H1 (cell line): Measurements from ENCODE around the gene ZNF148. TPM values are rescaled to one million over a fixed set of nuclear protein-coding genes. Genes with fewer than 3 reads are reported as not detected.

Experiments used
- SP1 ChIP-seq: IDR thresholded peaks from 2 replicates; pipeline ENCODE4 v1.6.1; 2011; ENCODE audit warnings: low read depth, low read length
- polyA plus RNA-seq, 7 experiments: library from polyadenylated mRNA; depleted of rRNA in 3 of 7; stranded (reverse) in 5 of 7; unstranded in 2 of 7; fragments of >200 nt in 5 of 7; fragments of 200-250 nt in 2 of 7; gene quantifications; 1 replicate in 5 of 7; 2 replicates in 1 of 7; 4 replicates in 1 of 7; pipeline versions ENCODE4 v1.2.1 to v1.2.3, GENCODE V29; 2011 to 2013; ENCODE audit warnings: missing spikeins in 2 of 7, mixed read lengths in 2 of 7
- total RNA-seq: library from RNA; stranded (reverse); fragmentation: NEBNext Ultra II Directional; extraction: Animal tissue kit (Norgen Biotek cat#: 25700); gene quantifications from 2 replicates; pipeline ENCODE4 v1.2.1, GENCODE V29; 2021

Gene ZNF148
- total and polyA plus RNA-seq, 2 of the 8 experiments (the other 6 are each of a cell fraction or from before 2014, with no cell fraction given), result 3.7 to 22.6 TPM

DNA sequence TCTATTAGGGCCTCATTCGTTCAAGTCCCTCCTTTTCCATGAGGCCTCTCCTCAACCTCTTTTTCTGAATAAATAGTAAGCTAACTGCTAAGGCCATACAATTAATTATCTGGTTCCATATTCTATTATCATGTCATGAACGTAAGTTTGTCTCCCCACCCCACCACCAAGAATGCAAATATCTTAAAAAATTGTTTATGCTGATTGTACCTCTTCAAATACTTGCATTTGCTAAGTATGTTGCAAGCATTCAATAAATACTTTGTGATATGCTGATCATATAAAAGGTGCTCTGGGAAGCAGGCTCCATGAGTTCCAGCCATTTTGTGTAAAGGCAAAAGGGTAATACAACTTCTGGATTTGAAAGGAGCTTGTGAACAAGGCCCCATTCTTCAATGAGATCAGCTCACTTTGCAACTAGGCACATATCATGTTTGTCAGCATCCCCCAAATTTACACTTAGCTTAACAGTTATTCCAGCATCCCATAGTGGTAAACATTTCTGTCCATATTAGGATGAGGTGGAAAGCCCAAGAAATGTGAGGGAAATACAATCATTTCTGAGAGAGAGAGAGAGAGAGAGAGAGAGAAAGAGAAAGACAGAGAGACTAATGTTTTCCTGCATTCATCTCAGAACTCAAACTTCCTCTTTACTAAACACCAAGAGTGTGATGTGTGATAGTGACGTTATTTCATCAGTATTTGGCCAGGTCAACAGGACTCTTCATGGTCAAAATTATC, 195.8 kb downstream of the ZNF148 start (continued):
- no peak for TF ChIP-seq SP1
- TF ChIP-seq, all 59 proteins: peak for 0
